Stimulated activated CD8-positive, alpha-beta memory T cell treated with anti-CD3 and anti-CD28 coated beads, Interleukin-2, amount 100 ng/mL, for 1 hour (primary cell): ENCODE measurements around the gene CTBP1.

Experiments used
- DNase-seq, 2 donors: peaks; one replicate each; pipeline ENCODE4 v3.0.0-alpha.2; 2020; ENCODE audit warnings: low read depth in 2 of 2

CTBP1 gene

GRCh38 chr4:1249731-1250526, 999 bp upstream of the CTBP1 start:
- DNase-seq: peak in 1 of 2 donors; percentile 21

- DNase-seq: peak; percentile 62 to 76
Observed at GRCh38 chr4:1249148-1249730, 309 bp upstream of the CTBP1 start.

- no peak for DNase-seq
Observed at GRCh38 chr4:1247864-1248244, 1.1 kb downstream of the CTBP1 start.

- no peak for DNase-seq
Observed at GRCh38 chr4:1246901-1247863, 1.7 kb downstream of the CTBP1 start.

- DNase-seq: no peak
Observed at GRCh38 chr4:1246111-1246881, 2.6 kb downstream of the CTBP1 start.

GRCh38 chr4:1245481-1246051, 3.4 kb downstream of the CTBP1 start:
- no peak for DNase-seq

GRCh38 chr4:1244978-1245471, 3.9 kb downstream of the CTBP1 start:
- DNase-seq: no peak

GRCh38 chr4:1244081-1244977, 4.6 kb downstream of the CTBP1 start:
- no peak for DNase-seq

GRCh38 chr4:1243451-1244080, 5.4 kb downstream of the CTBP1 start:
- no peak for DNase-seq

- no peak for DNase-seq
Observed at GRCh38 chr4:1242506-1243450, 6.2 kb downstream of the CTBP1 start.

- no peak for DNase-seq
Observed at GRCh38 chr4:1241936-1242505, 6.9 kb downstream of the CTBP1 start.

GRCh38 chr4:1241466-1241935, 7.4 kb downstream of the CTBP1 start:
- DNase-seq: no peak

- no peak for DNase-seq
Observed at GRCh38 chr4:1240721-1241465, 8.0 kb downstream of the CTBP1 start.

GRCh38 chr4:1239950-1240307, 9.0 kb downstream of the CTBP1 start:
- DNase-seq: no peak

- no peak for DNase-seq
Observed at GRCh38 chr4:1239141-1239949, 9.6 kb downstream of the CTBP1 start.

GRCh38 chr4:1238676-1239000, 10.3 kb downstream of the CTBP1 start:
- no peak for DNase-seq
